Measurements from ENCODE around the gene MRPL46. TPM values are rescaled to one million over a fixed set of nuclear protein-coding genes. Genes with fewer than 3 reads are reported as not detected.

MRPL46 gene
- 17.8 and 20.4 TPM in 2 replicates for total RNA-seq (ENCODE audit: low replicate concordance)

DNA sequence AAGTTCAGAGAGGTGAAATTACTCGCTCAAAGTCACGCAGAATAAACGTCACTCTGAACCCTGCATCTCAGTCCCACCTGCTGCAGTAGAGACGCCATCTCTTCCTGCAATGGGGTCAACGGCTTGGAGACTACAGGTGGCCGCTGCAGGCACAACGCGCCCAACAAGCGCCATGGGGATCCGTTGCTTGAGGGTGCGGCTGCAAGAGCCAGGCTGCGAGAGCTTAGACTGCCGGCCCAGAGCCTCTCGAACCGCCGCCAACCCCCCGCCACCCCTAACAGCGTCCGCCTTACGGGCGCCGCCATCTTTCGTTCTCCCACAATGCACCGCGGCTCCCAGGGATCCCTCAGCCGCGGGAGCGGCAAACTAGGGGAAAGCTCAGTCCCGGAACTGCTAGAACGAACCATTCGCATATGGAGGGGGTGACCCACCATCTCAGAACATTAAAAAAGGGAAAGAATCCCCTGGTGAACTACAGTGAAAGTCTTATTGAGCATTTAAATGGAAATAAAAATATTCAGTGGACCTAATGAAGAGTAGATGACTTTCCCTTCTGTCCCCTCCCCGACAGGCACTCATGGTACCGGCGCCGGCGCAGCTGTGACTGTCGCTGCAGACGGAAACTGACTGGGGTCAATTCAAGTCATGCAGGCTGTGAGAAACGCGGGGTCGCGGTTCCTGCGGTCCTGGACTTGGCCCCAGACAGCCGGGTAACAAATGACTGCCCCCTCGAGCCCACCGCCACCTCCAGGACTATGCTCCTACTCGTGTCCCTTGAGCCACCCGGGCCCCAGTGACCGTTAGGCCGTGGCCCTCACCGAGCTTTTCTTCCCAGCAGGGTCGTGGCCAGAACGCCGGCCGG is at the start of gene MRPL46, which contains the start of gene MRPS11:
MRPL46 (minus strand) TSS at position 316 of the 862 bp plus-strand sequence; CDS start at position 305, 11 bp downstream.
MRPS11 (plus strand) TSS at position 636 of the 862 bp plus-strand sequence; CDS start at position 646, 10 bp downstream.
- Histone ChIP-seq H3K4me1 (peaks cover 10% of the 10 kb centered on the region), H3K36me3 (no peaks in the 10 kb centered on the region), H3K4me3 (peak within 1 kb of the TSS; percentile 91), H3K4me2 (peak within 1 kb of the TSS; percentile 92), H2AFZ (replicated peaks) (peak within 1 kb of the TSS; percentile 85), H3F3A (ENCODE audit: low read depth) (no peaks in the 10 kb centered on the region), H3K9ac (peak within 1 kb of the TSS; percentile 91), H3K27me3 (no peaks in the 10 kb centered on the region), H3K9me3 (ENCODE audit: low read depth) (no peaks in the 10 kb centered on the region), H4K20me1 (ENCODE audit: low read depth) (peaks cover 3% of the 10 kb centered on the region), H3K79me2 (ENCODE audit: low read depth) (peaks cover 37% of the 10 kb centered on the region), H3K27ac (peak within 1 kb of the TSS; percentile 92)
- peaks cover 2% of the 10 kb centered on the region for H3K27me3 Mint-ChIP-seq (ENCODE audit: insufficient read depth, low read depth)
- H3K9me3 Mint-ChIP-seq, result no peaks in the 10 kb centered on the region
- peak within 1 kb of the TSS; percentile 100 for H3K27ac Mint-ChIP-seq
- H3K4me1 Mint-ChIP-seq, result peaks cover 16% of the 10 kb centered on the region
- peak within 1 kb of the TSS; percentile 92 for H3K4me3 Mint-ChIP-seq
- peaks cover 7% of the 10 kb centered on the region for H3K36me3 Mint-ChIP-seq
- peak; percentile 95 for DNase-seq (ENCODE audit: low spot score)
- no peak for TF ChIP-seq EZH2 (IDR thresholded peaks at IDR 0.05)
- TF ChIP-seq EZH2phosphoT487 (IDR thresholded peaks at IDR 0.05), result no peak
- TF ChIP-seq, protein P1, sequence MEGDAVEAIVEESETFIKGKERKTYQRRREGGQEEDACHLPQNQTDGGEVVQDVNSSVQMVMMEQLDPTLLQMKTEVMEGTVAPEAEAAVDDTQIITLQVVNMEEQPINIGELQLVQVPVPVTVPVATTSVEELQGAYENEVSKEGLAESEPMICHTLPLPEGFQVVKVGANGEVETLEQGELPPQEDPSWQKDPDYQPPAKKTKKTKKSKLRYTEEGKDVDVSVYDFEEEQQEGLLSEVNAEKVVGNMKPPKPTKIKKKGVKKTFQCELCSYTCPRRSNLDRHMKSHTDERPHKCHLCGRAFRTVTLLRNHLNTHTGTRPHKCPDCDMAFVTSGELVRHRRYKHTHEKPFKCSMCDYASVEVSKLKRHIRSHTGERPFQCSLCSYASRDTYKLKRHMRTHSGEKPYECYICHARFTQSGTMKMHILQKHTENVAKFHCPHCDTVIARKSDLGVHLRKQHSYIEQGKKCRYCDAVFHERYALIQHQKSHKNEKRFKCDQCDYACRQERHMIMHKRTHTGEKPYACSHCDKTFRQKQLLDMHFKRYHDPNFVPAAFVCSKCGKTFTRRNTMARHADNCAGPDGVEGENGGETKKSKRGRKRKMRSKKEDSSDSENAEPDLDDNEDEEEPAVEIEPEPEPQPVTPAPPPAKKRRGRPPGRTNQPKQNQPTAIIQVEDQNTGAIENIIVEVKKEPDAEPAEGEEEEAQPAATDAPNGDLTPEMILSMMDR (IDR thresholded peaks at IDR 0.05), result no peak

DNA sequence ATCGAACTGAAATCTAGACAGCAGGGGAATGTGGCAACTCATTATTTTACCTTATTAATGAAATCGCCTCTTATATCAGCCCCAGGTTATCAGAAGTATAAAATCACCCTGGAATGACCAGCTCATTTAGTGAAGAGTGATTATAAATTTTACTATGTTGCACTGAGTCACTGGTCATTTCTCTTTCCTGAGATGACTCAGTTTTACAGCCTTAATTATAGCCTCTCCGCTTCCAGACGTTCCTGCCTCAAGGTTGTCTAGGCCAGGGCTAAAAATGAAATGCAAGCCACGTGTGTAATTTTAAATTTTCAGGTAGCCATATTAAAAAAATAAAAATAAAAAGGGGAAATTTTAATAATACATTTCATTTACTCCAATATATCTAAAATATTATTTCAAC is 46.0 kb upstream of the MRPL46 start:
- H3K27ac ChIP-seq, result no peak overlapping the region
- no peak overlapping the region for H3K4me3 ChIP-seq
- H2AFZ ChIP-seq (replicated peaks), result no peak overlapping the region
- H3K4me1 ChIP-seq, result no peaks in the 10 kb centered on the region
- H3F3A ChIP-seq (ENCODE audit: low read depth), result no peaks in the 10 kb centered on the region
- H3K4me2 ChIP-seq, result no peak overlapping the region
- no peaks in the 10 kb centered on the region for H3K4me1 Mint-ChIP-seq
- H3K9me3 ChIP-seq (ENCODE audit: low read depth), result no peaks in the 10 kb centered on the region
- H3K36me3 ChIP-seq, result no peaks in the 10 kb centered on the region
- no peaks in the 10 kb centered on the region for H3K27me3 Mint-ChIP-seq (ENCODE audit: insufficient read depth, low read depth)
- DNase-seq (ENCODE audit: low spot score), result no peak
- no peaks in the 10 kb centered on the region for H3K27me3 ChIP-seq
- no peaks in the 10 kb centered on the region for H3K9me3 Mint-ChIP-seq
- no peak overlapping the region for H3K4me3 Mint-ChIP-seq
- peaks cover 36% of the 10 kb centered on the region for H3K36me3 Mint-ChIP-seq
- no peaks in the 10 kb centered on the region for H4K20me1 ChIP-seq (ENCODE audit: low read depth)
- no peaks in the 10 kb centered on the region for H3K79me2 ChIP-seq (ENCODE audit: low read depth)
- no peak overlapping the region for H3K9ac ChIP-seq
- no peak overlapping the region for H3K27ac Mint-ChIP-seq
- no peak for TF ChIP-seq EZH2 (IDR thresholded peaks at IDR 0.05)

DNA sequence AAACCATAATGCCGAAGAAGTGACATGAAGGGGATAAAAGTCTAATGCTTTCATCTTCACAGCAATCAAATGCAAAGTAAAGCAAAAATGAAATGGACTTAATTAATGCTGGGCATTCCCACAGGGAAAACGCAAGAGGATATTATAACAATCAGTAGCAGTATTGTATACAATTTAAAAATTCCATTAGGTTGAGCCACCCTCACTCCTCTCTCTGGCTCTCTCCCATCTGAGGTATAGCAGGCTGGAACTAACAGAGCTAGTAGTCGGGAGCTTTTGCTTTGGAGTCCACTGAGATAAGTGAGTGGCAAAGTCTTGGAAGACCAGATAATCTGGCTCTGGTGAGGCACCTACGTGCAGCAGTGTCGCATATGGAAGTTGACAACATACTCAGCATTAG is 45.4 kb upstream of the MRPL46 start:
- Histone ChIP-seq H4K20me1 (ENCODE audit: low read depth) (no peaks in the 10 kb centered on the region), H3K9me3 (ENCODE audit: low read depth) (no peaks in the 10 kb centered on the region), H3K27me3 (no peaks in the 10 kb centered on the region), H3K9ac (no peak overlapping the region), H3K4me2 (no peak overlapping the region), H3F3A (ENCODE audit: low read depth) (no peaks in the 10 kb centered on the region), H3K4me1 (no peaks in the 10 kb centered on the region), H3K27ac (no peak overlapping the region), H2AFZ (replicated peaks) (no peak overlapping the region), H3K36me3 (no peaks in the 10 kb centered on the region), H3K79me2 (ENCODE audit: low read depth) (no peaks in the 10 kb centered on the region), H3K4me3 (no peak overlapping the region)
- Mint-ChIP-seq H3K27me3 (ENCODE audit: insufficient read depth, low read depth) (no peaks in the 10 kb centered on the region), H3K9me3 (no peaks in the 10 kb centered on the region), H3K4me3 (no peak overlapping the region), H3K36me3 (peaks cover 36% of the 10 kb centered on the region), H3K4me1 (no peaks in the 10 kb centered on the region), H3K27ac (no peak overlapping the region)
- DNase-seq (ENCODE audit: low spot score), result no peak
- TF ChIP-seq EZH2 (IDR thresholded peaks at IDR 0.05), result no peak
- no peak for TF ChIP-seq EZH2phosphoT487 (IDR thresholded peaks at IDR 0.05)
- TF ChIP-seq, protein P1 (IDR thresholded peaks at IDR 0.05), result no peak

DNA sequence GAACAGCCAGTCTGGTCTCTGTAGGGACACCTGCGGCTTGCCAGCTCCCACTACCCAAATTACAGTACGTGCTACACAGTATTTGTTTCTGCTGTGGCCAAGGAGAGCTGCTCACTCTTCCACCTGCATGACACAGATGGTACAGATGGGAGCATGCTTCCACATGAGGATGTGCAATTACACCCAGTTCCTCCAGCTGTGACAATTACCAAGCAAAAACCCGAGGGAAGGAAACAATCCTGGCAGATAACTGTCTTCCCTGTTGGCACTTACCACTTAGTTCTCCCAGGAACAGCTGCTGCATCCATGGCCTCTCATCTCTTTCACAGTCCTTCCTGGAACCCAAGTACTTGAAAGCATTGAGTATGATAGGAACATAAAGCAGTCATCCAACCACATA is 44.9 kb upstream of the MRPL46 start:
- Histone ChIP-seq H3K4me1 (no peaks in the 10 kb centered on the region), H3K27ac (no peak overlapping the region), H3F3A (ENCODE audit: low read depth) (no peaks in the 10 kb centered on the region), H3K36me3 (no peaks in the 10 kb centered on the region), H3K9me3 (ENCODE audit: low read depth) (no peaks in the 10 kb centered on the region), H2AFZ (replicated peaks) (no peak overlapping the region), H3K27me3 (no peaks in the 10 kb centered on the region), H3K4me3 (no peak overlapping the region), H3K4me2 (no peak overlapping the region), H4K20me1 (ENCODE audit: low read depth) (no peaks in the 10 kb centered on the region), H3K79me2 (ENCODE audit: low read depth) (no peaks in the 10 kb centered on the region), H3K9ac (no peak overlapping the region)
- Mint-ChIP-seq H3K9me3 (no peaks in the 10 kb centered on the region), H3K36me3 (peaks cover 36% of the 10 kb centered on the region), H3K4me1 (no peaks in the 10 kb centered on the region), H3K27me3 (ENCODE audit: insufficient read depth, low read depth) (no peaks in the 10 kb centered on the region), H3K27ac (no peak overlapping the region), H3K4me3 (no peak overlapping the region)
- TF ChIP-seq EZH2 (IDR thresholded peaks at IDR 0.05) (no peak), EZH2phosphoT487 (IDR thresholded peaks at IDR 0.05) (no peak)
- TF ChIP-seq, protein P1 (IDR thresholded peaks at IDR 0.05), result no peak
- no peak for DNase-seq (ENCODE audit: low spot score)
